ENCODE measurements around the gene DIP2A. TPM values are rescaled to one million over a fixed set of nuclear protein-coding genes. Genes with fewer than 3 reads are reported as not detected.

The DIP2A gene
- total and polyA plus RNA-seq, 2 of the 13 experiments (the other 11 are each of a cell fraction or from before 2014, with no cell fraction given), result 18.5 to 37.6 TPM

GRCh38 chr21:46581780-46582307, 123.2 kb downstream of the DIP2A start (continued):
- TF ChIP-seq ZNF407 (CRISPR knock-in tag; IDR thresholded peaks at IDR 0.05; ENCODE audit: not compliant biosample characterization) (no peak), ATF7-NPFF (CRISPR knock-in tag; IDR thresholded peaks at IDR 0.05; ENCODE audit: low read depth) (no peak), ZNF570 (CRISPR knock-in tag; IDR thresholded peaks at IDR 0.05; ENCODE audit: borderline replicate concordance) (no peak), TFAP4 (IDR thresholded peaks at IDR 0.05; ENCODE audit: borderline replicate concordance, low read depth) (no peak), BORCS8-MEF2B (CRISPR knock-in tag; IDR thresholded peaks at IDR 0.05) (no peak), ZNF646 (CRISPR knock-in tag; IDR thresholded peaks at IDR 0.05) (no peak), THAP8 (CRISPR knock-in tag; IDR thresholded peaks at IDR 0.05; ENCODE audit: borderline replicate concordance) (no peak), NR2F6 (IDR thresholded peaks at IDR 0.05) (no peak), NR2F6 (CRISPR knock-in tag; IDR thresholded peaks at IDR 0.05) (no peak)

Data from HepG2 (cell line).